H9 (cell line): ENCODE measurements around the gene G3BP2. TPM values are rescaled to one million over a fixed set of nuclear protein-coding genes. Genes with fewer than 3 reads are reported as not detected.

Source experiments
- DNase-seq: peaks from one replicate; pipeline ENCODE4 v3.0.0-alpha.2; 2017
- H2AFZ ChIP-seq: one replicate; pipeline ENCODE4 v1.6.1; 2013; ENCODE audit warnings: mild to moderate bottlenecking, low read length, control low read depth, moderate library complexity
- H2AK5ac ChIP-seq: 2 replicates; pipeline ENCODE4 v1.6.1; 2013; ENCODE audit warnings: low read length, control low read depth, mixed read lengths; ENCODE audit not compliant: insufficient read length
- H2BK120ac ChIP-seq: one replicate; pipeline ENCODE4 v1.6.1; 2013; ENCODE audit warnings: low read depth, mild to moderate bottlenecking, low read length, control low read depth, inconsistent platforms; ENCODE audit not compliant: poor library complexity, severe bottlenecking
- H2BK12ac ChIP-seq: 2 replicates; pipeline ENCODE4 v1.6.1; 2013; ENCODE audit warnings: low read length, control low read depth, mixed read lengths, low read depth; ENCODE audit not compliant: insufficient read length
- H2BK15ac ChIP-seq: 2 replicates; pipeline ENCODE4 v1.6.1; 2013; ENCODE audit warnings: low read depth, low read length, control low read depth
- H2BK20ac ChIP-seq: one replicate; pipeline ENCODE4 v1.6.1; 2013; ENCODE audit warnings: low read depth, mild to moderate bottlenecking, low read length, control low read depth, inconsistent platforms; ENCODE audit not compliant: poor library complexity, severe bottlenecking
- H2BK5ac ChIP-seq: 2 replicates; pipeline ENCODE4 v1.6.1; 2013; ENCODE audit warnings: low read length, control low read depth, mixed read lengths; ENCODE audit not compliant: insufficient read length
- H3K14ac ChIP-seq: 2 replicates; pipeline ENCODE4 v1.6.1; 2013; ENCODE audit warnings: low read length, control low read depth; ENCODE audit not compliant: insufficient read depth
- H3K18ac ChIP-seq: 2 replicates; pipeline ENCODE4 v1.6.1; 2013; ENCODE audit warnings: low read depth, mild to moderate bottlenecking, mixed read lengths, low read length, control low read depth; ENCODE audit not compliant: insufficient read length
- H3K23ac ChIP-seq: 2 replicates; pipeline ENCODE4 v1.6.1; 2013; ENCODE audit warnings: low read length, control low read depth, mixed read lengths, low read depth; ENCODE audit not compliant: insufficient read length
- H3K23me2 ChIP-seq: 2 replicates; pipeline ENCODE4 v1.6.1; 2013; ENCODE audit warnings: low read depth, mild to moderate bottlenecking, mixed read lengths, low read length, control low read depth; ENCODE audit not compliant: insufficient read length, poor library complexity, severe bottlenecking
- H3K27ac ChIP-seq: 2 replicates; pipeline ENCODE4 v1.5.1; 2013; ENCODE audit warnings: low read length, control low read depth, mixed read lengths, low read depth; ENCODE audit not compliant: insufficient read length
- H3K27me3 ChIP-seq: 2 replicates; pipeline ENCODE4 v1.6.1; 2013; ENCODE audit warnings: low read length, control low read depth, inconsistent platforms; ENCODE audit not compliant: insufficient read depth
- H3K4ac ChIP-seq: 2 replicates; pipeline ENCODE4 v1.6.1; 2013; ENCODE audit warnings: low read depth, mild to moderate bottlenecking, control low read depth, inconsistent platforms, low read length, moderate library complexity
- H3K4me1 ChIP-seq: 2 replicates; pipeline ENCODE4 v1.6.1; 2013; ENCODE audit warnings: low read length, control low read depth, inconsistent platforms; ENCODE audit not compliant: insufficient read depth
- H3K4me2 ChIP-seq: 2 replicates; pipeline ENCODE4 v1.6.1; 2013; ENCODE audit warnings: low read length, control low read depth, mixed read lengths; ENCODE audit not compliant: insufficient read length, insufficient read depth
- H3K56ac ChIP-seq: 2 replicates; pipeline ENCODE4 v1.6.1; 2013; ENCODE audit warnings: low read depth, mild to moderate bottlenecking, mixed read lengths, low read length, control low read depth; ENCODE audit not compliant: insufficient read length
- H3K79me1 ChIP-seq: 2 replicates; pipeline ENCODE4 v1.6.1; 2013; ENCODE audit warnings: low read depth, mild to moderate bottlenecking, moderate library complexity, low read length, control low read depth, inconsistent platforms; ENCODE audit not compliant: insufficient read depth, poor library complexity, severe bottlenecking
- H3K79me2 ChIP-seq: 2 replicates; pipeline ENCODE4 v1.6.1; 2013; ENCODE audit warnings: low read length, control low read depth, inconsistent platforms; ENCODE audit not compliant: insufficient read depth
- H3K9ac ChIP-seq: 2 replicates; pipeline ENCODE4 v1.6.1; 2013; ENCODE audit warnings: low read length, control low read depth, mixed read lengths; ENCODE audit not compliant: insufficient read length; ENCODE audit errors: extremely low read depth
- H3K9me3 ChIP-seq: one replicate; pipeline ENCODE4 v1.6.1; 2013; ENCODE audit warnings: low read depth, low read length, inconsistent platforms; ENCODE audit not compliant: control insufficient read depth
- H3T11ph ChIP-seq: one replicate; pipeline ENCODE4 v1.6.1; 2013; ENCODE audit warnings: mild to moderate bottlenecking, low read length, control low read depth, inconsistent platforms
- H4K20me1 ChIP-seq: one replicate; pipeline ENCODE4 v1.6.1; 2013; ENCODE audit not compliant: control insufficient read depth, insufficient read length, insufficient read depth
- H4K5ac ChIP-seq: 2 replicates; pipeline ENCODE4 v1.6.1; 2013; ENCODE audit warnings: low read depth, mild to moderate bottlenecking, mixed read lengths, low read length, control low read depth; ENCODE audit not compliant: insufficient read length
- H4K8ac ChIP-seq: replicated peaks from 2 replicates; pipeline ENCODE4 v1.6.1; 2013; ENCODE audit warnings: low read length, control low read depth, mixed read lengths, low read depth; ENCODE audit not compliant: insufficient read length
- H4K91ac ChIP-seq: 2 replicates; pipeline ENCODE4 v1.6.1; 2013; ENCODE audit warnings: low read depth, mild to moderate bottlenecking, moderate library complexity, mixed read lengths, low read length, control low read depth; ENCODE audit not compliant: insufficient read length
- H3K27ac Mint-ChIP-seq, 3 experiments: 2 replicates in 2 of 3; 3 replicates in 1 of 3; pipeline ENCODE4 v1.8.0; 2020 to 2021; ENCODE audit warnings: mixed read lengths in 3 of 3, mild to moderate bottlenecking in 1 of 3, moderate library complexity in 1 of 3
- H3K27me3 Mint-ChIP-seq: 2 replicates; pipeline ENCODE4 v1.8.0; 2021; ENCODE audit warnings: low read depth, mild to moderate bottlenecking, moderate library complexity, mixed read lengths
- H3K36me3 Mint-ChIP-seq, 3 experiments: 2 replicates in 2 of 3; 3 replicates in 1 of 3; pipeline ENCODE4 v1.8.0; 2020 to 2021; ENCODE audit warnings: low read depth in 3 of 3, mixed read lengths in 3 of 3; ENCODE audit not compliant: insufficient read depth in 1 of 3
- H3K4me1 Mint-ChIP-seq, 2 experiments: 2 replicates each; pipeline ENCODE4 v1.8.0; 2020; ENCODE audit warnings: mixed read lengths in 2 of 2
- H3K4me3 Mint-ChIP-seq, 2 experiments: 2 replicates in 1 of 2; 3 replicates in 1 of 2; pipeline ENCODE4 v1.8.0; 2020 to 2021; ENCODE audit warnings: mild to moderate bottlenecking in 2 of 2, mixed read lengths in 2 of 2, moderate library complexity in 1 of 2
- H3K9me3 Mint-ChIP-seq, 2 experiments: 2 replicates in 1 of 2; 3 replicates in 1 of 2; pipeline ENCODE4 v1.8.0; 2020; ENCODE audit warnings: mild to moderate bottlenecking in 2 of 2, mixed read lengths in 2 of 2, moderate library complexity in 1 of 2
- CTCF ChIP-seq: fragments of 200-600 bp; sonication (generic); conservative IDR thresholded peaks from 3 replicates; pipeline ENCODE4 v1.8.0; 2021; ENCODE audit warnings: antibody characterized with exemption, mild to moderate bottlenecking
- WGBS: extraction: QIAGEN DNeasy Blood & Tissue Kit; methylation state at CpG from one replicate; pipeline ENCODE4 v1.1.7; 2013; ENCODE audit warnings: missing lambda C conversion rate, low lambda C conversion rate, mixed read lengths; ENCODE audit not compliant: insufficient read length; ENCODE audit errors: extremely low coverage; 5-methylcytosine and 5-hydroxymethylcytosine counted together
- total RNA-seq: library from RNA; stranded (reverse); gene quantifications from 2 replicates; pipeline ENCODE4 v1.2.1, GENCODE V29; 2021

The G3BP2 gene
- total RNA-seq, 1 experiment from 2014 or later, result 405 TPM

- no peak for DNase-seq
- Histone ChIP-seq H3T11ph (no peak overlapping the region), H3K27ac (no peak overlapping the region), H3K23me2 (no peaks in the 10 kb centered on the region), H3K79me1 (no peaks in the 10 kb centered on the region), H3K9ac (no peak overlapping the region), H2AK5ac (no peak overlapping the region), H3K9me3 (no peaks in the 10 kb centered on the region), H2BK20ac (no peak overlapping the region), H3K18ac (no peak overlapping the region), H3K27me3 (no peaks in the 10 kb centered on the region), H3K79me2 (no peaks in the 10 kb centered on the region), H3K56ac (no peak overlapping the region), H2BK120ac (no peak overlapping the region), H3K4me2 (no peak overlapping the region), H3K14ac (no peak overlapping the region), H2AFZ (no peak overlapping the region), H2BK15ac (no peak overlapping the region), H3K4ac (no peak overlapping the region), H2BK5ac (no peak overlapping the region), H4K91ac (no peak overlapping the region), H3K4me1 (no peaks in the 10 kb centered on the region; the same call in 1 of the 2 replicates), H4K5ac (no peak overlapping the region), H3K23ac (no peak overlapping the region), H4K8ac (no peak overlapping the region), H2BK12ac (no peak overlapping the region), H4K20me1 (no peaks in the 10 kb centered on the region)
- Mint-ChIP-seq H3K36me3 (peaks cover 0 to 11% (median 6%) of the 10 kb centered on the region in 3 experiments; a peak in 3 of 7 replicates), H3K4me3 (no peak overlapping the region), H3K9me3 (no peaks in the 10 kb centered on the region), H3K4me1 (peaks cover 0 to 2% of the 10 kb centered on the region in 2 experiments; a peak in 2 of 4 replicates), H3K27me3 (no peaks in the 10 kb centered on the region; the same call in 1 of the 2 replicates), H3K27ac (no peak overlapping the region)
- no peak for TF ChIP-seq CTCF
- no CpG with 5 or more reads among the region's 1 CpG for WGBS
Measured at GRCh38 chr4:75637176-75637575, 36.0 kb downstream of the G3BP2 start.
